Lower leg skin (tissue), 3 donors: ENCODE measurements around the gene PACS1.

Source experiments
- CTCF ChIP-seq, 3 donors: fragments of 450-650 bp; IDR thresholded peaks; one replicate each; pipeline ENCODE4 v1.5.1; 2016; ENCODE audit warnings: antibody characterized with exemption in 3 of 3, mild to moderate bottlenecking in 3 of 3, moderate library complexity in 2 of 3
- POLR2A ChIP-seq, 2 donors: fragments of 450-650 bp; IDR thresholded peaks; one replicate each; pipeline ENCODE4 v1.6.1; 2016 to 2017; ENCODE audit warnings: antibody characterized with exemption in 2 of 2, mild to moderate bottlenecking in 1 of 2, moderate library complexity in 1 of 2

GRCh38 chr11:66130978-66131377, 60.9 kb downstream of the PACS1 start:
- TF ChIP-seq POLR2A (IDR thresholded peaks at IDR 0.05) (no peak), CTCF (IDR thresholded peaks at IDR 0.05) (no peak)
